Urinary bladder (tissue), 4 donors: Measurements from ENCODE around the gene INSYN2A. TPM values are rescaled to one million over a fixed set of nuclear protein-coding genes. Genes with fewer than 3 reads are reported as not detected.
A peak's percentile ranks its signal among the peaks of the same experiment; 100 is the strongest.

Source experiments
- DNase-seq: peaks from one replicate; pipeline ENCODE4 v3.0.0-alpha.2; 2015; ENCODE audit errors: extremely low spot score
- H3K27ac ChIP-seq: one replicate; pipeline ENCODE4 v1.5.1; 2013; ENCODE audit warnings: low read depth, mild to moderate bottlenecking, moderate library complexity
- H3K36me3 ChIP-seq: one replicate; pipeline ENCODE4 v1.6.1; 2013; ENCODE audit warnings: mild to moderate bottlenecking, moderate library complexity; ENCODE audit not compliant: insufficient read depth
- H3K4me1 ChIP-seq: one replicate; pipeline ENCODE4 v1.6.1; 2013; ENCODE audit warnings: mild to moderate bottlenecking, moderate library complexity; ENCODE audit not compliant: insufficient read depth
- H3K4me3 ChIP-seq: one replicate; pipeline ENCODE4 v1.5.1; 2013; ENCODE audit warnings: low read depth, low read length
- WGBS: extraction: QIAGEN DNeasy Blood & Tissue Kit; methylation state at CpG from one replicate; pipeline ENCODE4 v1.1.7; 2013; 5-methylcytosine and 5-hydroxymethylcytosine counted together
- polyA plus RNA-seq: library from polyadenylated mRNA; stranded (reverse); fragments of 200-250 nt; gene quantifications from one replicate; pipeline ENCODE4 v1.2.3, GENCODE V29; 2013
- total RNA-seq: library from RNA; depleted of rRNA; stranded (reverse); fragments of >200 nt; gene quantifications from one replicate; pipeline ENCODE4 v1.2.3, GENCODE V29; 2014
- donor health status: healthy with polysubstance abuse.
- donor health status: healthy.

Gene INSYN2A
- total and polyA plus RNA-seq, 2 donors: 0.47 to 8.8 TPM

- H3K4me3 ChIP-seq: no peak overlapping the region
- no peaks in the 10 kb centered on the region for H3K36me3 ChIP-seq
- DNase-seq: no peak
- WGBS: 65% methylated on average over 4 of the region's 4 CpGs
- no peak overlapping the region for H3K27ac ChIP-seq
- no peaks in the 10 kb centered on the region for H3K4me1 ChIP-seq
Observed at GRCh38 chr10:127215866-127216265, 19.5 kb upstream of the INSYN2A start.

GRCh38 chr10:127210936-127211466 lies 14.6 kb upstream of the INSYN2A start:
- Histone ChIP-seq H3K36me3 (no peaks in the 10 kb centered on the region), H3K4me1 (no peaks in the 10 kb centered on the region), H3K27ac (no peak overlapping the region), H3K4me3 (no peak overlapping the region)
- no peak for DNase-seq
- 72% methylated on average over 7 of the region's 7 CpGs for WGBS

- no peak for DNase-seq
Observed at GRCh38 chr10:127207081-127207480, 10.7 kb upstream of the INSYN2A start.

GRCh38 chr10:127203067-127203466 lies 6.7 kb upstream of the INSYN2A start:
- no peak for DNase-seq
- 94% methylated on average over 7 of the region's 7 CpGs for WGBS
- no peaks in the 10 kb centered on the region for H3K4me1 ChIP-seq
- H3K4me3 ChIP-seq: no peak overlapping the region
- H3K27ac ChIP-seq: no peak overlapping the region
- H3K36me3 ChIP-seq: no peaks in the 10 kb centered on the region

More at GRCh38 chr10:127207081-127207480, 10.7 kb upstream of the INSYN2A start:
- no peak overlapping the region for H3K27ac ChIP-seq
- no peaks in the 10 kb centered on the region for H3K4me1 ChIP-seq
- 82% methylated on average over 2 of the region's 2 CpGs for WGBS
- no peaks in the 10 kb centered on the region for H3K36me3 ChIP-seq
- no peak overlapping the region for H3K4me3 ChIP-seq

- Histone ChIP-seq H3K4me3 (no peak overlapping the region), H3K36me3 (no peaks in the 10 kb centered on the region), H3K4me1 (peaks cover 3% of the 10 kb centered on the region), H3K27ac (no peak overlapping the region)
- 98% methylated on average over 8 of the region's 8 CpGs for WGBS
- DNase-seq: no peak
Observed at GRCh38 chr10:127200646-127201045, 4.3 kb upstream of the INSYN2A start.

- H3K4me1 ChIP-seq: peaks cover 5% of the 10 kb centered on the region
- no peaks in the 10 kb centered on the region for H3K36me3 ChIP-seq
- no peak for DNase-seq
- WGBS: 98% methylated on average over 2 of the region's 2 CpGs
- no peak overlapping the region for H3K4me3 ChIP-seq
- H3K27ac ChIP-seq: no peak overlapping the region
Observed at GRCh38 chr10:127198721-127199120, 2.3 kb upstream of the INSYN2A start.

- H3K4me1 ChIP-seq: peaks cover 5% of the 10 kb centered on the region
- DNase-seq: no peak
- 95% methylated on average over 5 of the region's 5 CpGs for WGBS
- no peak overlapping the region for H3K27ac ChIP-seq
- no peak overlapping the region for H3K4me3 ChIP-seq
- no peaks in the 10 kb centered on the region for H3K36me3 ChIP-seq
Observed at GRCh38 chr10:127198307-127198706, 1.9 kb upstream of the INSYN2A start.

GRCh38 chr10:127197154-127197432 lies 702 bp upstream of the INSYN2A start:
- H3K4me3 ChIP-seq: no peak overlapping the region
- WGBS: 73% methylated on average over 5 of the region's 5 CpGs

GRCh38 chr10:127195571-127196281 lies 665 bp downstream of the INSYN2A start:
- H3K36me3 ChIP-seq: no peaks in the 10 kb centered on the region
- no peak for DNase-seq
- H3K4me1 ChIP-seq: peaks cover 5% of the 10 kb centered on the region
- no peak overlapping the region for H3K27ac ChIP-seq
- WGBS: under 1% methylated on average over 91 of the region's 91 CpGs
- peak overlapping the region; percentile 50 for H3K4me3 ChIP-seq

More at GRCh38 chr10:127197154-127197432, 702 bp upstream of the INSYN2A start:
- Histone ChIP-seq H3K27ac (no peak overlapping the region), H3K36me3 (no peaks in the 10 kb centered on the region), H3K4me1 (peaks cover 5% of the 10 kb centered on the region)
- DNase-seq: no peak

GRCh38 chr10:127195041-127195506 lies 1.3 kb downstream of the INSYN2A start:
- no peak for DNase-seq
- Histone ChIP-seq H3K4me1 (peaks cover 5% of the 10 kb centered on the region), H3K27ac (no peak overlapping the region), H3K4me3 (peak overlapping the region; percentile 50), H3K36me3 (no peaks in the 10 kb centered on the region)
- 11% methylated on average over 28 of the region's 28 CpGs for WGBS

GRCh38 chr10:127194599-127194998 lies 1.8 kb downstream of the INSYN2A start:
- WGBS: 63% methylated on average over 16 of the region's 16 CpGs
- peaks cover 5% of the 10 kb centered on the region for H3K4me1 ChIP-seq
- no peak for DNase-seq
- no peak overlapping the region for H3K27ac ChIP-seq
- no peak overlapping the region for H3K4me3 ChIP-seq
- no peaks in the 10 kb centered on the region for H3K36me3 ChIP-seq

GRCh38 chr10:127194111-127194510 lies 2.3 kb downstream of the INSYN2A start:
- 78% methylated on average over 2 of the region's 2 CpGs for WGBS
- Histone ChIP-seq H3K27ac (no peak overlapping the region), H3K36me3 (no peaks in the 10 kb centered on the region), H3K4me3 (no peak overlapping the region), H3K4me1 (peaks cover 5% of the 10 kb centered on the region)
- DNase-seq: no peak

GRCh38 chr10:127193125-127193524 lies 3.3 kb downstream of the INSYN2A start:
- Histone ChIP-seq H3K4me3 (no peak overlapping the region), H3K36me3 (no peaks in the 10 kb centered on the region), H3K27ac (no peak overlapping the region), H3K4me1 (peaks cover 5% of the 10 kb centered on the region)
- WGBS: 87% methylated on average over 7 of the region's 7 CpGs
- DNase-seq: no peak

- WGBS: 75% methylated on average over 5 of the region's 5 CpGs
- no peak for DNase-seq
- Histone ChIP-seq H3K36me3 (no peaks in the 10 kb centered on the region), H3K4me1 (peaks cover 3% of the 10 kb centered on the region), H3K27ac (no peak overlapping the region), H3K4me3 (no peak overlapping the region)
Observed at GRCh38 chr10:127190427-127190826, 6.0 kb downstream of the INSYN2A start.
